ENCODE measurements around the gene CLDN6.

CLDN6 gene

DNA sequence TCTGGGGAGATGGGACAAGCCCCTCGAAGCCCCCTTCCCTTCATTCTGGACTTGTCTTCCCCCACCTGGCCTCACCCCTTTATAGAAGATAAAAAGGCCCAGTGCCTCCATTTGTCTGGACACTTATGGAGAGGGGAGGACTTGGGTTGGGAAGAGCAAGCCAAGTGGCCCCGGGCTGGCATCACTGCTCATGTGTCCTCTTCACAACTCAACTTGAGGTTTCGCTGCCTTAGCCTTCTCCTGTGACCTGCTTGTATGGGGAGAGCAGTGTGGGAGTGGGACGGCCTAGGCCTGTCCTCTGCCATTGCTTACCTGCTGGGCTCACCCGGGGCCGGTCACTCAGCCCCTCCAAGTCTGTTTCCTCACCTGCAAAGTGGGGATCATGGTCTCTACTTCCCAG lies 47.4 kb downstream of the CLDN6 start:
- DNase-seq (ENCODE audit: low read depth) = no peak

DNA sequence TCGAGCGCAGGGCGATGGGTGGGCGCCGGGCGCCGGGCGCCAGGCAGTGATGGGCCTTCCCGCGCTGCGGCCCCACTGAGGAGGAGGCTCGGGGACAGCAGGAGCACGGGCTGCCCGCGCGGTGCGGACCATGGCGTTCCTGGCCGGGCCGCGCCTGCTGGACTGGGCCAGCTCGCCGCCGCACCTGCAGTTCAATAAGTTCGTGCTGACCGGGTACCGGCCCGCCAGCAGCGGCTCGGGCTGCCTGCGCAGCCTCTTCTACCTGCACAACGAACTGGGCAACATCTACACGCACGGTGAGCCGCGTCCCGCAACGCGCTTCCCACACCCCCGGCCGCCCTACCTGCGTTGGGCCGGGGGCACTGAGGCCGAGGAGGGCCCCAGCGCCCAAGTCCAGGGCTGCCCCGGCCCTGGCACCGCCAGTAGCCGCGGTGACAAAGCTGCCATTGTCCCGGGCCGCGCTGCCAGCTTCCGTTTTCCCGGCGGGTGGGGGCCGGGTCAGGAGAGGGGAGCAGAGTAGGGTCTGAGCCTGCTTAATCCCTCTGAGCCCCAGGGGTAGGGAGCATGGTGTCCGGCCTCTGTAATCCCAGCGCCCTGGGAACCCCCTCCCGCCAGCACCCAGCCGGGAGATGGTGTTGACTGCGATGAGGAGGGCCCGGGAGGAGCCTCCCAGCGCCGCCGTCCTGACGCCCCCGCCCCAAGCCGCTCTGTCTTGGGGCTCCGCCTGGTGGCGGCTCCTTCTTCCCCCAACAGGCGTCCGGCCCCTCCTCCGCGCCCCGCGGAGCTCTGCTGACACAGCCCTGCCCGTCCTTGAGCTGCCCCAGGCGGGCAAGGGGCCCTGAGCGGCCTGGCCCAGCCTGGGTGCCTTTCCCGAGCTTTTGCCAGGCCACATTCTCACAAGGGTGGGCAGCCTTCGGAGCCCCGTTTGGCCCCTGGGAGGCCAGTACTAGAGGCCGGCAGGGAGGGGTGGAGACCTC lies 48.1 kb downstream of the CLDN6 start:
- DNase-seq (ENCODE audit: low read depth) = peak; percentile 23

GRCh38 chr16:2968738-2969544 lies 49.0 kb downstream of the CLDN6 start, which contains the start of gene PAQR4:
TSS of gene PAQR4 (plus strand) at chr16:2969348. CDS start at chr16:2969675, 327 bp downstream.
- DNase-seq (ENCODE audit: low read depth) = peak; percentile 55

DNA sequence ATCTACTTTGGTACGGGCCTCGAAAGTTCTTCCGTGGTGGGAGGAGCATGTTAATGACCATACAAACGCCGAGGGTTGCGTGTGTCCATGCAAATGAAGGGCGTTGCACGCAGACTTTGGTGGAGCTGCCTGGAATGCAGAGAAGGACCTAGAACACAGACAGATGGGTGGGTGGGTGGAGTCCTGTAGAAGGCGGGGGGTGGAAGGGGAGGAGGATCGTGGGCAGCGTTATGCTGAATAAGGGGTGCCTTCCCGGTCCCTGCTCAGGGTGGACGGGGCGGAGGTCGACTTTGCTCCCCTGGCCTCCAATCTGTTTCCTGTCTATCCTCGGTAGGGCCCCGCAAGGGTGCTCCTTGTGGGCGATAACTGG lies 49.6 kb downstream of the CLDN6 start:
- DNase-seq (ENCODE audit: low read depth) = no peak

GRCh38 chr16:2967721-2968161 lies 50.2 kb downstream of the CLDN6 start:
- DNase-seq (ENCODE audit: low read depth) = no peak

- no peak for DNase-seq (ENCODE audit: low read depth)
These were observed 50.8 kb downstream of the CLDN6 start for GRCh38 chr16:2967211-2967631.

- DNase-seq (ENCODE audit: low read depth) = no peak
These were observed 51.2 kb downstream of the CLDN6 start for GRCh38 chr16:2966808-2967191.

- DNase-seq (ENCODE audit: low read depth) = no peak
These were observed 51.8 kb downstream of the CLDN6 start for GRCh38 chr16:2966043-2966807.
